ENCODE results near the gene BNIP2.

BNIP2 gene

GRCh38 chr15:59609730-59610712 is 79.1 kb downstream of the BNIP2 start:
- TF ChIP-seq CTCF (conservative IDR thresholded peaks at IDR 0.05; ENCODE audit: control insufficient read depth, insufficient read depth, low read depth, low read length) = no peak
- DNase-seq (ENCODE audit: low read depth) = no peak
- H3K4me3 ChIP-seq (ENCODE audit: control insufficient read depth, low read depth, low read length) = no peak overlapping the region

Data from fibroblast of mammary gland (primary cell).